LoVo (cell line): ENCODE results near the gene SBNO2.

ENCODE experiments used
- DNase-seq: peaks from one replicate; pipeline ENCODE4 v3.0.0-alpha.2; 2016; ENCODE audit warnings: low spot score

Gene SBNO2

GRCh38 chr19:1153891-1154730 is 20.0 kb downstream of the SBNO2 start:
- DNase-seq: no peak

GRCh38 chr19:1151917-1152587 is 22.0 kb downstream of the SBNO2 start:
- no peak for DNase-seq

GRCh38 chr19:1151037-1151724 is 22.9 kb downstream of the SBNO2 start:
- no peak for DNase-seq

GRCh38 chr19:1150333-1151036 is 23.6 kb downstream of the SBNO2 start:
- DNase-seq: no peak

GRCh38 chr19:1149259-1150045 is 24.6 kb downstream of the SBNO2 start:
- DNase-seq: no peak

GRCh38 chr19:1147934-1148549 is 26.0 kb downstream of the SBNO2 start:
- no peak for DNase-seq

- no peak for DNase-seq
Measured at GRCh38 chr19:1146858-1147780, 26.9 kb downstream of the SBNO2 start.

- DNase-seq: no peak
Measured at GRCh38 chr19:1146412-1146699, 27.7 kb downstream of the SBNO2 start.

GRCh38 chr19:1145635-1146411 is 28.2 kb downstream of the SBNO2 start:
- DNase-seq: no peak

- no peak for DNase-seq
Measured at GRCh38 chr19:1144741-1145140, 29.3 kb downstream of the SBNO2 start.

- DNase-seq: no peak
Measured at GRCh38 chr19:1143828-1144399, 30.2 kb downstream of the SBNO2 start.

GRCh38 chr19:1141944-1142343 is 32.1 kb downstream of the SBNO2 start:
- DNase-seq: no peak

GRCh38 chr19:1140272-1141027 is 33.6 kb downstream of the SBNO2 start:
- DNase-seq: no peak

GRCh38 chr19:1139126-1139525 is 34.9 kb downstream of the SBNO2 start:
- no peak for DNase-seq

GRCh38 chr19:1138121-1138520 is 35.9 kb downstream of the SBNO2 start:
- no peak for DNase-seq

- no peak for DNase-seq
Measured at GRCh38 chr19:1136621-1137317, 37.3 kb downstream of the SBNO2 start.

- DNase-seq: no peak
Measured at GRCh38 chr19:1136201-1136600, 37.9 kb downstream of the SBNO2 start.

GRCh38 chr19:1135454-1135853 is 38.6 kb downstream of the SBNO2 start:
- DNase-seq: no peak
